Amygdala (tissue), 56 donors: ENCODE data around the gene ATRNL1.
"Not testable (repeated sequence)": the region's sequence is repeated elsewhere in the genome, so short reads cannot be mapped to it uniquely, and the experiment has no call there.

Experiments used
- DNase-seq, 56 donors: peaks; one replicate each; lab custom pipeline; 2025; lab: John Stamatoyannopoulos, UW

The ATRNL1 gene

GRCh38 chr10:115818012-115818411 is 724.8 kb downstream of the ATRNL1 start:
- DNase-seq: no peak

DNA sequence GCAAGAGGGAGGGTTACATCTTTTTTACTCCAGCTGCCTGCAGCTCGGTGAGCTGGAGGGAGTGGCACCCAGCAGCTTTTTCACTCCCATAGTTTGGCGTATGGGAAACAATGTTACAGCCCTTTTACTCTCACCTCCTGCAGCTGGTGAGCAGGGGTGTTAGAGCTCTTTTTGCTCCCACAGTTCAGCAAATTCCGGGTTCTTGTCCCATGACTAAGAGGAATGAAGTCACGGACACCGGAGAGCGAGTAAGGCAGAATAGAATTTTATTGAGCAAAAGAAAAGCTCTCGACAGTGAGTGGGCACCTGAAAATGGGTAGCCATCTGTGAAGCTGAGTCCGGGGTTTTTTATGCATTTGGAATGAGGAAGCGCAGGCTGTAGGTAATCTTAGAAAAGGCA is 733.2 kb downstream of the ATRNL1 start:
- no peak for DNase-seq

- DNase-seq: no peak
These were observed 734.3 kb downstream of the ATRNL1 start for GRCh38 chr10:115827231-115828009.

- not testable (repeated sequence) for DNase-seq
These were observed 735.0 kb downstream of the ATRNL1 start for GRCh38 chr10:115828182-115828581.

DNA sequence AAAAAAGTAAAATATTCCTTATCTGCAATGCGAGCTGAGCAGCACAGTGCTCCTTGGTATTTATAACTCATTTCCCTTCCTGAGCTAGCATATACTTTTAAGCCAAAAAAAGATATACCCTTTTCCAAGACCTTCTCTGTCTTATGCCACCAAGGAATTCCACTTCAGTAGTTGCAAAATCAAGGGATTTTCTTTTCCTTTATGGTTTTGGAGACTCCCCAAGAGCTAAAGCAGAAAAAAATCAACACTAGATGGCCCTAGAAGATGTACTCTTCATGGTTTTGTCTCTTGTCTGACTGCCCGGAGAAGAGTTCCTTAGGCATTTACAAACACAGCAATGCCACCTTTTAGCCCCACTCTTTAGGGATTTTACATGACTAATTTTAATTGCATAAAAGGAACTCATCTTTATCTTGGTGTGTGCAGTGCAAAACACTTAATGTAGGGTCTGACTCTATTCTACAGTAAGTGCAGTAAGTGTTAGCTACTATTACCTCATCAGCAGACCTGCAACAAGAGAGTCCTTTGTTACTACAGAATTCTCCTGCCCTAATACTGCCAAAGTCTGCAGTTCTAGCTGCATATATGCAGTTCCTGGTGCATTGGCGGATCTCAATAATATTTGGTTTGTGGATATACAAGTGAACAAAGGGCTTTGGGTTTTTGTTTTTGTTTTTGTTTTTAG is 736.5 kb downstream of the ATRNL1 start:
- no peak for DNase-seq

DNA sequence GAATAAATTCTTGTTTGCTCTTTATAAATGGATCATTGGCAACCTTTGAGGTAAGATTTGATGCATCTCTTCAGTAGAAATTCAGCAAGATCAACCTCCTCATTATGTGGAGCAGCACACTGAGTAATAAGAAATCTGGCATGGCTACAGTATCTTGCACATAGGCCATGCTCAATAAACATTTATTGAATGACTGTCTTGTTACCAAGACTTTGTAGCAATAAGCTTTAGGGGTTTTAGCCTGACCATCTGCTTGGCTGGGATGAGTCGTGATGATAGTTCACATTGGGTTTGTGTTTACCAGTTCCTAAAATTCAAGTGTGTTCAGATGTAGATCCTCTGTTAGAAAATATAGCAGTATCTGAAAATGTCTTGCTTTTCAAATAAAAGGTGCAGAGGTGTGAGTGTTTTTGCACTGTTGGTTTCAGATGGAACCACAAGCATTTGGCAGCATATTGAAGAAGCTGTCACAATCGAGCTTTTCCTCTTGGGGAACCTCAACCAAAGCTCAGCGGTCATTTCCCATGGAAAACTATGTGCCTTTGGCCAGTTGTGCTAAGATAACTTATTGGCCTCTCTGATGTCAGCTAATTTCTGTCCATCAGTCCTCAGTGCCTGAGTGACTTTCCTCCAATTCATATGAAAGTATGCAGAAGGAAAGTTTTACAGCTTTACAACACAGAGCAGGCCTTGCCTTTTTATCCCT is 737.3 kb downstream of the ATRNL1 start:
- no peak for DNase-seq

DNA sequence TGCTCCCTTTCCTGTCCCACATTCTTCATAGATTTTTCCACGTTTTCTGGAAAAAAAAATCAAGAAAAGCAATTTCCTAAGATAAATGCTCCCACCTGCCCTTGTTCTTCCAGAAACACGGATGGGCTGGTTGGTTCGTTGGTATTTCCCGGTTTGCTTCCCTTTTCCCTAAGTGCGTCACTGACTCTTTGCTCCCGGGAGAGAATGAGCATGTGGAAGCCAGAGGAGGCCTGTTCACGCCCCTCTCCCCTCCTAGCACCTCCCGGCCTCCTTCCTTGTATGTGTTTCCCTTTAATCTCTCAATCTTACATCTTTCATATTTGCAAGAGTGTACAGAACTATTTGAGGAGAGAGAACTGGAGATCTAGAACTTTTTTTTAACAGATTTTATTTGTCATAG is 737.9 kb downstream of the ATRNL1 start:
- DNase-seq: no peak

DNA sequence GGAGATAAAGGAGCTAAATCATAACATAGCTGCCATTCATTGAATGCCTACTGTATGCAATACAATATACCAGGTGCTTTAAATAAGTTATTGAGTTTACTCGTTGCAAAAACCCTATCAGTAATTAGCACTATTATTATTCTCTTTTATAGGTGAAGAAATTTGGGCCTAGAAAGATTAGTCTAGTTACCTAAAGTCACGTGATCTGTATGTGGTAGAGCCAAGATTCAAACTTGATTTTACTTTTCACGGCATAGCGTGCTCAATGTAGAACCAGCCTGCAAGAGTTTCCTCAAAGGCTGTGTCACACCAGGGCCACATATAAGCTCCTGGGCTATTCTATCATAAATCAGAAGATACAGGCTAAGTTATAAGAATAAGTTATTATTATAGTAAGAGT is 740.0 kb downstream of the ATRNL1 start:
- no peak for DNase-seq

DNA sequence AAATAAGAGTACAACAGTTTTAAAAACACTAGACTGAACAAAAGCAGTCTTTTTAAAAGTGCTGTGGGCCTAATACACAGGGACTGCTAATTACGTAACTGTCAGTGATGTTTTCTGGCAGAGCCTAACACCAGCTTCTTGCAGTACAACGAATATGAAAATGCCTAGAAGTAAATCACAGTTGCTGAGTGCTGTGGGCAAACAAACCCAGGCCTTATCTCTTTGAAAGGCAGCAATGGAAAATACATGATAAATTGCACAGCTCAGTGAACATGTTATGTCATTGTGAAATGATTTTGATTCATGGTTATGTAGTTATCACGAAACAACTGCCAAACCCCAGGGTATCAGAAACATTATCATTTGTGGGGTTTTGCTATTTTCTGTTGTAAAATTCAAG is 751.4 kb downstream of the ATRNL1 start:
- no peak for DNase-seq

DNA sequence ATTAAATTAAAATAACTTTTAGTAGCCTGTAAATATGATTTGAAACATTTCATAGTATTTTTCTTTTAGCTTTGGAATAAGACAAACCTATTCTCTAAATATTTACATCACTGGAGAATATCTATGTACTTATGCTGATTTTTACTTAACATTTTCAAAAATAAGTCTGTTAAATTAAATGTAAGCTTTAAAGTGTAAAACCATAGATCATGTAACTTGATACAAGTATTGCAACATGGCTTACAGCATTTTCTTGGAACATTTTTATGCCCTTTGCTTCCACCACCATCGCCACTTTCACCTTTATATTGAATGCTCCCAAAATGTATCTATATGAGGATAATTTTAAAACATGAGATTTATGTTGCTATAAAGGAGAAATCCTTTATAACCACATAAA is 752.8 kb downstream of the ATRNL1 start:
- no peak for DNase-seq

DNA sequence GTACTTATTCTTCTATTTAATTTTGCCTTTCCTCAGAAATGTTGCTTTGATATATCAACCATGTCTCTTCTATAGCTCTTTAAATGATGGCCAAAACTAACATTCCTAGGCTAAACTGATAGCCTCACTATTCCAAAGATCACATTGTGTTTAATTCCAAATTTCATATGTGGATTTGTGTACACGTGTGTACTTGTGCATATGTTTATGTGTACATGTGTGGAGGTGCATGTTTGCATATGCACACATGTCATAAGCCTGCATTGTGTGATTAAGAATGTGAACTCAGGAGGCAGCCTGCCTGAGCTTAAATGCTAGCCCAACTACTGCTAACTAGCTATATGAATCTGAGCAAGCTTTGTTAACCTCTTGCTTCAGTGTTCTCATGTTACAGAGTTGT is 753.4 kb downstream of the ATRNL1 start:
- no peak for DNase-seq

DNA sequence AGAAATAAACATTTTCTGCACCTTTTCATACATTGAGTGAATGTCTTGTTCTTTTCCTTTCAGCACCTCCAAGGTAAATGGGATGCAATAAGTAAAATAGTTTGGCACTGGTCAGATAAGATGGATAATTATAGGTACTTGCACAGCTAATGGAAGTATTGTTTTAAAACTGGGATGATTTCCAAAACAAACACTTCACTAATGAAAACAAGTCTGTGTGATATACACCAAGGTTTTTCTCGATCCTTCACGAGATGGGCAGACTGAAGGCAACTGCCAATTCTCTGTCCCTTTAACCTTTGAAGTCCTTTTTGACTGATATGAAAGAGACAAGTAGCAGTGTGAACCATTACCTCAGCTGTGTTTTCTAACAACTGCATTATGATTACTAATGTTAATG is 756.0 kb downstream of the ATRNL1 start:
- DNase-seq: no peak

- DNase-seq: no peak
These were observed 757.5 kb downstream of the ATRNL1 start for GRCh38 chr10:115850666-115851065.

- no peak for DNase-seq
These were observed 758.5 kb downstream of the ATRNL1 start for GRCh38 chr10:115851695-115852094.

- no peak for DNase-seq
These were observed 761.7 kb downstream of the ATRNL1 start for GRCh38 chr10:115854740-115855435.

DNA sequence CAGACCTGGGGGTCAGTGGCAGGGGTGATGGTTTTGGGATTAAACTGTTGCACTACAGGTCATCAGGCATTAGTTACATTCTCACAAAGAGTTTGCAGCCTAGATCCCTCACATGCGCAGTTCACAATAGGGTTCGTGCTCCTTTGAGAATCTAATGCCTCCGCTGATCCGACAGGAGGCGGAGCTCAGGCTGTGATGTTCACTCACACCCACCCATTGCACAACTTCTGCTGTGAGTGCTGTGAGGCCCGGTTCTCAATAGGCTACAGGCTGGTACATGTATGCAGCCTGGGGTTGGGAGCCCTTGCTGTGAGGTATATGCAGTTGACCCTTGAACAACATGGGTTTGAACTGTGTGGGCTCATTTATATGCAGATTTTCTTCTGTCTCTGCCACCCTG is 763.4 kb downstream of the ATRNL1 start:
- DNase-seq: no peak

- no peak for DNase-seq
These were observed 764.7 kb downstream of the ATRNL1 start for GRCh38 chr10:115857856-115858255.

GRCh38 chr10:115860182-115861107 is 767.3 kb downstream of the ATRNL1 start:
- DNase-seq: no peak

DNA sequence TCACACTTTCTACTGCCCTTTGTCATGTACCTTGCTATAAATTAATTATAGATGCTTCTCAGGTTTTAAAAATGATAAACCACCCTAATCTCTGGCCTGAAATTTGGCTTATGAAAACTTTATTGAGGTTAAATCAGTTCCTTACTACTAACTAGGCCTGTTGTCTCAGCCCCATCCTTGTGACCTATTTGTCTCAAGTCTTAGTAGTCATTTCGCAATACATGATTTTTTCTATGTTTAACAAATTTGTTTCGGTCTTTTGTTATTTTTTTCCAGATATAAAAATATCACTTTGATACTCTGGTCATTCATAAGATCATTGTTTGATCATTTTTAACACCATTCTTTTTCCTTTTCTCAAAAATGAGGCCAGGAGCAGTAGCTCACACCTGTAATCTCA is 768.3 kb downstream of the ATRNL1 start:
- DNase-seq: no peak

DNA sequence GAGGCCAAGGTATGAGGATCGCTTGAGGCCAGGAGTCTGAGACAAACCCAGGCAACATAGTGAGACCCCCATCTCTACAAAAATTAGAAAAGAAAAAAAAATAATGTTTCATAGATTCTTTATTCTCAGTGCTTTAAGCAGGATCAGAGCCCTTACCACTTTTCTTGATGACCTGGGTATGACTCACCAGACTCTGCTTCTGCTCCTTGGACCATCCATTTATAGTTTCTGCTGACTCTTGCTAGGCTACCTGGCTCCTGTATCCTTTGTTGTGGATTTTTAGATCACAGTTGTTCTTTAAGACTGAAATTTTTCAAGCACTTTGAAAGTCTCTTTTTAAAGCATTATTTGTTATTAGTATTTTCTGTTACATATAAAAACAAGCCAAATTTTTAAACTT is 768.7 kb downstream of the ATRNL1 start:
- no peak for DNase-seq
